Measurements from ENCODE around the gene HIPK3. TPM values are rescaled to one million over a fixed set of nuclear protein-coding genes. Genes with fewer than 3 reads are reported as not detected.
"Not testable (repeated sequence)": the region's sequence is repeated elsewhere in the genome, so short reads cannot be mapped to it uniquely, and the experiment has no call there.

HIPK3 gene
- total RNA-seq (100 to 1,000 TPM; 213 to 251 TPM), polyA plus RNA-seq (10 to 100 TPM; 24.8 to 25.4 TPM)
- long read RNA-seq, donor 1, partial matches to known transcripts: 19 of 37 reads
- long read RNA-seq, donor 1, other reads (novel, unspliced or antisense): 16 of 37 reads
- long read RNA-seq, donor 2, full-length matches to known transcripts: 1 of 45 reads
- long read RNA-seq, donor 2, partial matches to known transcripts: 25 of 45 reads
- long read RNA-seq, donor 2, other reads (novel, unspliced or antisense): 19 of 45 reads

GRCh38 chr11:33257160-33257896, at the start of gene HIPK3:
Gene HIPK3, plus strand, starts transcription at chr11:33257381.
- ATAC-seq (ENCODE audit: low FRiP score) (peak; percentile 93), DNase-seq (peak; percentile 92 to 96)
- 0% methylated on average over 59 to 85 of the region's 85 CpGs for WGBS, 2 donors
- intact Hi-C loops (cut with DNase I): loop anchor here (5.0 to 10.0 kb wide), 5 partner anchors 65 to 437 kb away; partner anchors contain the start of gene CSTF3 (in 2 of the 2)
- Histone ChIP-seq H3K4me1 (ENCODE audit: control insufficient read depth in 1 of 2, insufficient read depth in 2 of 2, low read length in 2 of 2) (peaks cover 0 to 3% of the 10 kb centered on the region in 2 donors), H3K36me3 (ENCODE audit: control insufficient read depth in 1 of 2, insufficient read depth in 2 of 2, low read length in 1 of 2) (no peaks in the 10 kb centered on the region), H3K4me3 (ENCODE audit: low read length in 2 of 2) (peak within 1 kb of the TSS; percentile 95 to 96), H3K27me3 (ENCODE audit: control insufficient read depth in 1 of 2, insufficient read depth in 2 of 2, low read length in 1 of 2) (no peaks in the 10 kb centered on the region), H3K9me3 (ENCODE audit: control insufficient read depth, low read length) (no peaks in the 10 kb centered on the region), H3K27ac (ENCODE audit: low read depth in 1 of 2, low read length in 2 of 2) (peak within 1 kb of the TSS; percentile 99 to 100)

- H3K27me3 ChIP-seq (ENCODE audit: control insufficient read depth in 1 of 2, insufficient read depth in 2 of 2, low read length in 1 of 2): no peaks in the 10 kb centered on the region
- 35 to 45% methylated on average over 4 of the region's 4 CpGs for WGBS, 2 donors
- H3K27ac ChIP-seq (ENCODE audit: low read depth in 1 of 2, low read length in 2 of 2): no peak overlapping the region
- H3K4me1 ChIP-seq (ENCODE audit: control insufficient read depth in 1 of 2, insufficient read depth in 2 of 2, low read length in 2 of 2): no peaks in the 10 kb centered on the region
- peak in 1 of 2 donors; percentile 50 for DNase-seq
- H3K4me3 ChIP-seq (ENCODE audit: low read length in 2 of 2): no peak overlapping the region
- intact Hi-C loops (cut with DNase I): no loop called here
- H3K36me3 ChIP-seq (ENCODE audit: control insufficient read depth in 1 of 2, insufficient read depth in 2 of 2, low read length in 1 of 2): no peaks in the 10 kb centered on the region
- ATAC-seq (ENCODE audit: low FRiP score): peak; percentile 41
- H3K9me3 ChIP-seq (ENCODE audit: control insufficient read depth, low read length): peaks cover 2% of the 10 kb centered on the region
Measured at GRCh38 chr11:33207408-33207985, 49.7 kb upstream of the HIPK3 start.

GRCh38 chr11:33208150-33208549, 49.0 kb upstream of the HIPK3 start:
- DNase-seq (no peak), ATAC-seq (ENCODE audit: low FRiP score) (no peak)
- intact Hi-C loops (cut with DNase I): no loop called here
- 83 to 93% methylated on average over 1 of the region's 1 CpG for WGBS, 2 donors
- Histone ChIP-seq H3K27ac (ENCODE audit: low read depth in 1 of 2, low read length in 2 of 2) (no peak overlapping the region), H3K4me1 (ENCODE audit: control insufficient read depth in 1 of 2, insufficient read depth in 2 of 2, low read length in 2 of 2) (no peaks in the 10 kb centered on the region), H3K36me3 (ENCODE audit: control insufficient read depth in 1 of 2, insufficient read depth in 2 of 2, low read length in 1 of 2) (no peaks in the 10 kb centered on the region), H3K27me3 (ENCODE audit: control insufficient read depth in 1 of 2, insufficient read depth in 2 of 2, low read length in 1 of 2) (no peaks in the 10 kb centered on the region), H3K9me3 (ENCODE audit: control insufficient read depth, low read length) (peaks cover 2% of the 10 kb centered on the region), H3K4me3 (ENCODE audit: low read length in 2 of 2) (no peak overlapping the region)

GRCh38 chr11:33211153-33211552, 46.0 kb upstream of the HIPK3 start:
- Histone ChIP-seq H3K4me1 (ENCODE audit: control insufficient read depth in 1 of 2, insufficient read depth in 2 of 2, low read length in 2 of 2) (no peaks in the 10 kb centered on the region), H3K4me3 (ENCODE audit: low read length in 2 of 2) (no peak overlapping the region), H3K27ac (ENCODE audit: low read depth in 1 of 2, low read length in 2 of 2) (no peak overlapping the region), H3K27me3 (ENCODE audit: control insufficient read depth in 1 of 2, insufficient read depth in 2 of 2, low read length in 1 of 2) (no peaks in the 10 kb centered on the region), H3K9me3 (ENCODE audit: control insufficient read depth, low read length) (peaks cover 2% of the 10 kb centered on the region), H3K36me3 (ENCODE audit: control insufficient read depth in 1 of 2, insufficient read depth in 2 of 2, low read length in 1 of 2) (no peaks in the 10 kb centered on the region)
- DNase-seq (no peak), ATAC-seq (ENCODE audit: low FRiP score) (no peak)
- 86 to 87% methylated on average over 3 of the region's 3 CpGs for WGBS, 2 donors
- intact Hi-C loops (cut with DNase I): no loop called here

- Histone ChIP-seq H3K27ac (ENCODE audit: low read depth in 1 of 2, low read length in 2 of 2) (no peak overlapping the region), H3K4me1 (ENCODE audit: control insufficient read depth in 1 of 2, insufficient read depth in 2 of 2, low read length in 2 of 2) (no peaks in the 10 kb centered on the region), H3K4me3 (ENCODE audit: low read length in 2 of 2) (no peak overlapping the region), H3K27me3 (ENCODE audit: control insufficient read depth in 1 of 2, insufficient read depth in 2 of 2, low read length in 1 of 2) (no peaks in the 10 kb centered on the region), H3K9me3 (ENCODE audit: control insufficient read depth, low read length) (peaks cover 2% of the 10 kb centered on the region), H3K36me3 (ENCODE audit: control insufficient read depth in 1 of 2, insufficient read depth in 2 of 2, low read length in 1 of 2) (no peaks in the 10 kb centered on the region)
- 80 to 85% methylated on average over 5 of the region's 5 CpGs for WGBS, 2 donors
- DNase-seq: no peak
- intact Hi-C loops (cut with DNase I): no loop called here
- no peak for ATAC-seq (ENCODE audit: low FRiP score)
Measured at GRCh38 chr11:33211580-33211979, 45.6 kb upstream of the HIPK3 start.

GRCh38 chr11:33214187-33214586, 43.0 kb upstream of the HIPK3 start:
- H3K9me3 ChIP-seq (ENCODE audit: control insufficient read depth, low read length): peaks cover 2% of the 10 kb centered on the region
- no peaks in the 10 kb centered on the region for H3K4me1 ChIP-seq (ENCODE audit: control insufficient read depth in 1 of 2, insufficient read depth in 2 of 2, low read length in 2 of 2)
- DNase-seq (no peak), ATAC-seq (ENCODE audit: low FRiP score) (no peak)
- no peak overlapping the region for H3K4me3 ChIP-seq (ENCODE audit: low read length in 2 of 2)
- H3K36me3 ChIP-seq (ENCODE audit: control insufficient read depth in 1 of 2, insufficient read depth in 2 of 2, low read length in 1 of 2): no peaks in the 10 kb centered on the region
- no peak overlapping the region for H3K27ac ChIP-seq (ENCODE audit: low read depth in 1 of 2, low read length in 2 of 2)
- no peaks in the 10 kb centered on the region for H3K27me3 ChIP-seq (ENCODE audit: control insufficient read depth in 1 of 2, insufficient read depth in 2 of 2, low read length in 1 of 2)
- intact Hi-C loops (cut with DNase I): no loop called here

- intact Hi-C loops (cut with DNase I): no loop called here
- Histone ChIP-seq H3K9me3 (ENCODE audit: control insufficient read depth, low read length) (peaks cover 2% of the 10 kb centered on the region), H3K4me1 (ENCODE audit: control insufficient read depth in 1 of 2, insufficient read depth in 2 of 2, low read length in 2 of 2) (no peaks in the 10 kb centered on the region), H3K27ac (ENCODE audit: low read depth in 1 of 2, low read length in 2 of 2) (no peak overlapping the region), H3K27me3 (ENCODE audit: control insufficient read depth in 1 of 2, insufficient read depth in 2 of 2, low read length in 1 of 2) (no peaks in the 10 kb centered on the region), H3K36me3 (ENCODE audit: control insufficient read depth in 1 of 2, insufficient read depth in 2 of 2, low read length in 1 of 2) (no peaks in the 10 kb centered on the region), H3K4me3 (ENCODE audit: low read length in 2 of 2) (no peak overlapping the region)
- ATAC-seq (ENCODE audit: low FRiP score) (no peak), DNase-seq (no peak)
- WGBS, 2 donors: 44 to 67% methylated on average over 2 of the region's 2 CpGs
Measured at GRCh38 chr11:33214767-33215166, 42.4 kb upstream of the HIPK3 start.

GRCh38 chr11:33216676-33217075, 40.5 kb upstream of the HIPK3 start:
- H3K4me3 ChIP-seq (ENCODE audit: low read length in 2 of 2); DNase-seq; H3K4me1 ChIP-seq (ENCODE audit: control insufficient read depth in 1 of 2, insufficient read depth in 2 of 2, low read length in 2 of 2); H3K27me3 ChIP-seq (ENCODE audit: control insufficient read depth in 1 of 2, insufficient read depth in 2 of 2, low read length in 1 of 2); H3K36me3 ChIP-seq (ENCODE audit: control insufficient read depth in 1 of 2, insufficient read depth in 2 of 2, low read length in 1 of 2); H3K9me3 ChIP-seq (ENCODE audit: control insufficient read depth, low read length); ATAC-seq (ENCODE audit: low FRiP score); intact Hi-C loops (cut with DNase I); H3K27ac ChIP-seq (ENCODE audit: low read depth in 1 of 2, low read length in 2 of 2): not testable (repeated sequence)
- WGBS, 2 donors: 45 to 61% methylated on average over 2 of the region's 2 CpGs

Data from aorta (tissue), 5 donors.